Fibroblast of villous mesenchyme (primary cell): ENCODE data around the gene IL12RB1. TPM values are rescaled to one million over a fixed set of nuclear protein-coding genes. Genes with fewer than 3 reads are reported as not detected.
A peak's percentile ranks its signal among the peaks of the same experiment; 100 is the strongest.

ENCODE experiments used
- DNase-seq: peaks from one replicate; pipeline ENCODE4 v3.0.0-alpha.2; 2010; ENCODE audit warnings: low read depth
- H3K4me3 ChIP-seq: 2 replicates; pipeline ENCODE4 v1.5.1; 2011; ENCODE audit warnings: low read depth, mild to moderate bottlenecking, low read length
- CTCF ChIP-seq: IDR thresholded peaks from 2 replicates; pipeline ENCODE4 v1.5.1; 2012; ENCODE audit warnings: low read depth, mild to moderate bottlenecking, low read length; ENCODE audit not compliant: insufficient read depth
- total RNA-seq: library from RNA; depleted of rRNA; stranded (reverse); fragments of >200 nt; gene quantifications from 2 replicates; pipeline ENCODE4 v1.2.3, GENCODE V29; 2012

The IL12RB1 gene
- total RNA-seq, 1 donor, result 1.3 TPM

GRCh38 chr19:18119717-18120105 is 33.0 kb upstream of the IL12RB1 start:
- DNase-seq, result no peak
- H3K4me3 ChIP-seq, result no peak overlapping the region
- TF ChIP-seq CTCF, result no peak

DNA sequence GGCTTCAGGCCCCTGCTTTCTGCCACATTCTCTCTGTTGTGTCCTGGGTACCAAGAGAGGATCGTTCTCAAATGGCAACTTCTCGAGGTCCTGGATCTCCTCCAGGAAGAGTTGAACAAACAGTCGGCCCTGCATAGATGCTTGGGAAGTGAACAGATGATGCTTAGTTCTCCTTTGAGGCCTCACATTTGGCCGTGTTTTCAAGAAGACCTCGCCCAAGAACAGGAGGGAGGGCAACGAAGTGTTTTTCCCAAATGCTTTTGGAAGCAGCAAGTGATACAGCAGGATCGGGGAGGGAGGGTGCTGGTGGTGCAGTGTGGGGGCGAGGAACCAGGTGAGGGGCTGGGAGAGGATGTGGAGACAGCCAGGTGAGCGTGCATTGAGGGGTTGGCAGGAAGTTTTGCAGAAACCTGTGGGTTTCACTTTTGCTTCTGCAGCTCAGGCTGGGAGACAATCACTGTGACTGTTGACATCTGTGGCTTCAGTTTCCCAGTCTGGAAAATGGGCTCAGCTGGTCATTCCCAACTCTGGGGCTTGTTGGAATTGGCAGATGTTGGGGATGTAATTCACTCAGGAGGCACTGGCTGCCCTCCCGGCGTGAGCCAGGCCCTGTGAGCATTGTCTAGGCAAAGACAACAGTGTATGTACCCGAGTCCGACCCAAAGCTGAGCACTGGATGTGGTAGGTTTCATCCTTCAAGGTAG is 32.4 kb upstream of the IL12RB1 start:
- TF ChIP-seq CTCF, result no peak
- DNase-seq, result no peak
- no peak overlapping the region for H3K4me3 ChIP-seq

DNA sequence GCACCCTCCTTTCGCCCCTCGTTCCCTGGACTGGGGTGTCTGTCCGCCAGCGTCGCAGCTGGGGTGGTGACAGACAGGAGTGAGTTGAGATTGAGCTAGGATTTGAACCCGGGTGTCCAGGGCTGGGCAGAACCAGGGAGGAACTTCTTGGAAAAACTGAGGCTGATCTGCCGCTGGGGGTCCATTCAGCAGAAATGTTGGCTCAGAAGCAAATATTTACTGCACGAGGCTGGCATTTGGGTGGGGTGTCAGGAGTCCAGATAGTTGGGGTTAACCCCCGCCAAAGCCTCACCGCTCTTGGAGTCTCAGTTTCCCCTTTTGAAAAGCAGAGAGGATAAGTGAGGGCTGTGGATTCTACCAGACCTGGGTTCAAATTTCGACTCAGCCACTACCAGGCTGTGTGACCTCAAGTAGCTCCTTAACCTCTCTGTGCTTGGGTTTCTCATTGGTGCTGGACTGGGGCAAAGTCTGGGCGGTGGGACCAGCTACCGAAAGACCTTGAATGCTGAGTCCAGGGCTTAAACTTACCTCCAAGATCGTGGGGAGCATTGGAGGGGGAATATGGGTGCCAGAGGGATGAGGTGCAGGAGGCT is 31.8 kb upstream of the IL12RB1 start:
- DNase-seq, result no peak
- peak overlapping the region; percentile 62 for H3K4me3 ChIP-seq
- TF ChIP-seq CTCF, result no peak

DNA sequence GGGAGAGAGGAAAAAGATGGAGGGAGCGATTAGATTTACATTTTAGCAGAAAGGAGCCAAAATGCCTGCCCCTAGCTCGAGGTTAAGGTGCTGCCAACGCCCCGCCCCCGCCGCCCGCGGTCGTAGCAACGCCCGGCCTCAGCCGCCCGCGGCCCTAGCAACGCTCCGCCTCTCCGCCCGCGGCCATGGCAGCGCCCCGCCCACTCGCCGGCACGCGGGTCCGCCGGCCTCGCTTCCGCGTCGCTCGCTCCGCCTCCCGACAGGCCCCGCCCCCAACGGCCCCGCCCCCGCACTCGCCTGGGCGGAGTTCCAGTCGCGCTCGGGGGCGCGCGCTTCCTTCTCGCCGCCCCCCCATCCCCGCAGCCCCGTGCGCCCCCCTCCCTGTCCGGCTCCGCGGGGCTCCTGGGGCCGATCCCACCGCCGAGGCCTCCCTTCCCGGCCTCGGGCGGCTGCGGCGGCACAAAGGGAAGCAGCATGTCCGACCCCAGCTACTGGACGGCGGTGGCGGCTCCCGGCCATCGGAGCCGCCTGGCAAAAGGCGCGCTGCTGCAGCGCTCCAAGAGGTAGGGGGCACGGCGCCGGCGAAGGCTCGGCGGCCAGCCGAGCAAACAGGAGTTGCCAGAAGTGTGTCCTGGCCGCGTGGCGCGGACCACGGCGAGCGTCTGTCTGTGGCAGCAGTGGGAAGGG is 31.1 kb upstream of the IL12RB1 start:
- peak overlapping the region; percentile 62 for H3K4me3 ChIP-seq
- TF ChIP-seq CTCF, result no peak
- peak; percentile 78 for DNase-seq

DNA sequence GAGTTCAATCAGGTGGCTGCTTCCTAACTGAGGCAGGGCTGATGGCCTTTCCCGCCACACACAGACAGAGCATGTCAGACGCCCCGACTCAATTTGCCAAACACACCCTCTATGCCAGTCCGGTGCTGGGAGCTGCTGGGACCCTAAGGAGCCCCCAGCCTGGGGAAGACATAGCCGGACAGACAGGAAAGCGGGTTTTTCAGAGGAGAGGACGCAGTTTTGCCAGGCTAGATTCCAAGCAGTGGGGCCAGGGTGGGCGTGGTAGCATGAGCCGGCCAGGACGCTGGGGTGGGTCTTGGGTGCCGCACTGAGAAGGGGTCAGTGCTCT is 30.6 kb upstream of the IL12RB1 start:
- DNase-seq, result no peak
- H3K4me3 ChIP-seq, result peak overlapping the region; percentile 38
- TF ChIP-seq CTCF, result no peak

DNA sequence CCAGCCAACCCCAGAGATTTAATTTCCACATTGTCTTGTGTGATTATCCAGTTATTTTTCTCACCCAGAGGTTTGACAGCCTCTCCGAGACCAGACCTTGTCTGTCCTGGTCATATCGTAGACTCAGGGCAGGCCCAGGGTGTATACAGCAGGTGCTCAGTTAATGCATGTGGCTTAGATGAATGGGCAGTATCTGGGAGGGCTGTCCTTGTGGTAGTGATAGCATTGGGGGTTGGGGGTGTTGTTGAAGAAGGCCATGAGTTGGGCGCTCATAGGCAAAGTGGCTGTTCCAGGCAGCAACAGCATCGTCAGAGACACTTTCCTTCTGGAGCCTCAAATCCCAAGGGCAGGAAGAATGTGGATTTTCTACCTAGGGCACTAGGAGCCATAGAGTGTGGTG is 27.7 kb upstream of the IL12RB1 start:
- no peak for DNase-seq
- no peak overlapping the region for H3K4me3 ChIP-seq
- TF ChIP-seq CTCF, result no peak

DNA sequence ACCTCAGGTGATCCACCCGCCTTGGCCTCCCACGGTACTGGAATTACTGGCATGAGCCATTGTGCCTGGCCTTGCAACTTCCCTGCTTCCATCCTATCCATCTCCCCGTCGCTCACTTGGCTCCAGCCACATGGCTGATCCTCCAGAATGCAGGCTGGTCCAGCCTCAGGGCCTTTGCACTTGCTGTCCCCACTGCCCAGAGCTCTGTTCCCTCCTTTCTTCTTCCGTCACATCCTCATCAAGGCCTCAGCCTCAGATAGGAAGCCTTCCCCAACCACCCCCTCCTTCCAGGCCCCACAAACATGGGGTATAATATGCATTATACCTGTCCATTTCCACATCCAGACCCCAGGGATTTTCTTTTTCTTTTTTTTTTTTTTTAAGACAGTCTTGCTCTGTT is 27.1 kb upstream of the IL12RB1 start:
- H3K4me3 ChIP-seq, result no peak overlapping the region
- no peak for DNase-seq
- no peak for TF ChIP-seq CTCF
